HCT116 (cell line): ENCODE data around the gene PFDN2. TPM values are rescaled to one million over a fixed set of nuclear protein-coding genes. Genes with fewer than 3 reads are reported as not detected.

ENCODE experiments used
- ATAC-seq: fragments of 200-7000 bp; cut with Tn5 transposase; 2 replicates; pipeline ENCODE4 v1.9.1; 2020; ENCODE audit warnings: mild to moderate bottlenecking, moderate library complexity
- BruUV-seq: library from RNA; stranded (reverse); fragments of 400-500 nt; replicated peaks from 2 replicates; lab custom pipeline; 2021; lab: Mats Ljungman, UMichigan
- CTCF ChIA-PET: fragments of 300-600 bp; sonication (Branson Sonifier 250); formaldehyde crosslinking; loops from one replicate; lab custom pipeline; 2021; ENCODE audit warnings: antibody characterized with exemption; lab: Charles Lee
- POLR2A ChIA-PET: fragments of 300-600, 350-600 bp; sonication (Branson Sonifier 250); formaldehyde crosslinking; loops from one replicate; lab custom pipeline; 2021; ENCODE audit warnings: antibody characterized with exemption; lab: Charles Lee
- RAD21 ChIA-PET, 2 experiments: fragments of 300-600 bp; sonication (Branson Sonifier 250); formaldehyde crosslinking; loops; one replicate each; lab custom pipeline; 2023; ENCODE audit warnings: low total read pairs in 2 of 2; ENCODE audit not compliant: uncharacterized antibody in 2 of 2, unreplicated experiment in 2 of 2, low non-redundant PET in 1 of 2; lab: Charles Lee
- DNase-seq: peaks from one replicate; pipeline ENCODE4 v3.0.0-alpha.2; 2010; ENCODE audit warnings: low read depth, low spot score
- H2AFZ ChIP-seq: fragments of 200-600 bp; shearing (Covaris generic), sonication (generic); 2 replicates; pipeline ENCODE4 v1.6.1; 2017; ENCODE audit warnings: low read depth, mixed run types, mixed read lengths, antibody characterized with exemption, low read length; ENCODE audit not compliant: poor library complexity, severe bottlenecking
- H3K27ac ChIP-seq: 2 replicates; pipeline ENCODE4 v1.5.1; 2012; ENCODE audit warnings: low read depth, low read length
- H3K27me3 ChIP-seq: fragments of 200-600 bp; sonication (generic); 2 replicates; pipeline ENCODE4 v1.6.1; 2016; ENCODE audit warnings: mixed run types, low read length, mixed read lengths; ENCODE audit not compliant: insufficient read depth
- H3K36me3 ChIP-seq, 2 experiments: fragments of 200-500 bp in 1 of 2; fragments of 200-600 bp in 1 of 2; sonication (Bioruptor generic) in 1 of 2; sonication (generic) in 1 of 2; 2 replicates each; pipeline versions ENCODE4 v1.5.1 to v1.6.1; 2014 to 2016; ENCODE audit warnings: low read length in 2 of 2, inconsistent platforms in 1 of 2, mixed read lengths in 1 of 2, mixed run types in 1 of 2; ENCODE audit not compliant: insufficient read depth in 2 of 2, control insufficient read depth in 1 of 2
- H3K4me1 ChIP-seq, 2 experiments: fragments of 200-600 bp in 1 of 2; sonication (generic) in 1 of 2; 2 replicates each; pipeline versions ENCODE4 v1.5.1 to v1.6.1; 2012 to 2017; ENCODE audit warnings: low read length in 2 of 2, inconsistent platforms in 1 of 2, mild to moderate bottlenecking in 1 of 2, mixed read lengths in 1 of 2, mixed run types in 1 of 2, moderate library complexity in 1 of 2; ENCODE audit not compliant: insufficient read depth in 2 of 2, control insufficient read depth in 1 of 2
- H3K4me2 ChIP-seq: fragments of 200-600 bp; sonication (generic); 2 replicates; pipeline ENCODE4 v1.6.1; 2017; ENCODE audit warnings: mixed run types, low read length, mixed read lengths
- H3K4me3 ChIP-seq, 2 experiments: fragments of 200-600 bp in 1 of 2; sonication (generic) in 1 of 2; replicated peaks in 1 of 2; 2 replicates each; pipeline ENCODE4 v1.5.1; 2011 to 2016; ENCODE audit warnings: low read length in 2 of 2, control low read depth in 1 of 2, low read depth in 1 of 2, mild to moderate bottlenecking in 1 of 2, mixed read lengths in 1 of 2, mixed run types in 1 of 2
- H3K79me2 ChIP-seq: fragments of 200-600 bp; sonication (generic); 2 replicates; pipeline ENCODE4 v1.6.1; 2017; ENCODE audit warnings: mild to moderate bottlenecking, mixed run types, low read length, moderate library complexity, mixed read lengths; ENCODE audit not compliant: insufficient read depth
- H3K9ac ChIP-seq: fragments of 200-600 bp; sonication (generic); 2 replicates; pipeline ENCODE4 v1.6.1; 2016; ENCODE audit warnings: low read length, mixed read lengths
- H3K9me2 ChIP-seq: fragments of 200-600 bp; sonication (generic), shearing (Covaris generic); 2 replicates; pipeline ENCODE4 v1.6.1; 2017; ENCODE audit warnings: mixed run types, mild to moderate bottlenecking, moderate library complexity; ENCODE audit not compliant: insufficient read depth
- H3K9me3 ChIP-seq, 2 experiments: fragments of 200-500 bp in 1 of 2; fragments of 200-600 bp in 1 of 2; sonication (Bioruptor generic) in 1 of 2; sonication (generic) in 1 of 2; 2 replicates each; pipeline ENCODE4 v1.6.1; 2014 to 2017; ENCODE audit warnings: low read length in 2 of 2, mixed read lengths in 2 of 2, inconsistent platforms in 1 of 2, low read depth in 1 of 2, mild to moderate bottlenecking in 1 of 2, mixed run types in 1 of 2, moderate library complexity in 1 of 2; ENCODE audit not compliant: control insufficient read depth in 1 of 2, insufficient read depth in 1 of 2
- H4K20me1 ChIP-seq: fragments of 200-600 bp; sonication (generic), shearing (Covaris generic); 2 replicates; pipeline ENCODE4 v1.6.1; 2017; ENCODE audit warnings: mixed run types, mild to moderate bottlenecking, moderate library complexity; ENCODE audit not compliant: insufficient read depth
- EGR1 ChIP-seq: IDR thresholded peaks from 2 replicates; pipeline ENCODE4 v1.6.1; 2012; ENCODE audit warnings: low read depth
- EZH2phosphoT487 ChIP-seq: fragments of 200-600 bp; IDR thresholded peaks from 2 replicates; pipeline ENCODE4 v1.6.1; 2018; ENCODE audit warnings: antibody characterized with exemption, borderline replicate concordance
- SRF ChIP-seq: IDR thresholded peaks from 2 replicates; pipeline ENCODE4 v1.6.1; 2012; ENCODE audit warnings: low read depth
- ZFX ChIP-seq: fragments of 450-650 bp; IDR thresholded peaks from 2 replicates; pipeline ENCODE4 v1.6.1; 2017
- intact Hi-C: fragments of 100-400 bp; cut with micrococcal nuclease; formaldehyde crosslinking; loops from 2 replicates; pipeline ENCODE4 v1.10.0; 2022
- total RNA-seq: library from RNA; stranded (reverse); gene quantifications from one replicate; pipeline ENCODE4 v1.2.1, GENCODE V29; 2021; ENCODE audit not compliant: unreplicated experiment
- TF ChIP-seq, protein P1 (sequence below): IDR thresholded peaks from 2 replicates; pipeline ENCODE4 v1.6.1; 2012

PFDN2 gene
- total RNA-seq, 1 experiment from 2014 or later, result 179 TPM

DNA sequence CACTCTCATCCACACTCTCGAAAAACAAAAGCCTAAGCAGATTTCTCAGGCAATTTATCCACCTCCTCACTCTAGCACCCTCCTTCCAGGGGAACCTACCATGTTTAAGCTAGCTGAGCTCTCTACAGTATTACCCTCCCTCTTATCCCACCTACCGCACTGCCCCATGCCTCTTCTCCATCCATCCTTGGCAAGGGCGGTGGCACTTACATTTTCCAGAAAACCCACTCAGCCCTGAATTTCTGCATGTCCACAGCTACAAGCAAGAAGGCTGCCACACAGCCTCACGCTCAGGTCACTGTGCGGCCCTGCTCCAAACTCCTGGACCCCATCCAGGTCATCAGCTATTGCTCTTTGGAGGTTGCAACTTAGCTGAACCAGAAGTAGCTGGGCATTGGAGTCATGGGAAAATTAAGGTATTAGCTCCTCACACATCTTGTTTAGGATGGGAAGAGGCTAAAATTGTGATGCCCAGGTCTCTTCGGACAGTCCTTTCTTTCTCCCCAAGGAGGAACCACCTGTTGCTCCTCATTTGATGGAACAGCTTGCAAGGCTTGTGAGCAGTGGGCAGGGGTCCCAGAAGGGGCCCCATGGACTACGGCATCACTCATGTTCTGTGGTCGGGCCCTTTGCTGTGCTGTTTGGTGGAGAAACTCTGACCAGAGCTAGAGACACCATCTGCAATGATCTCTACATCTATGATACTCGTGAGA is 18.6 kb downstream of the PFDN2 start:
- H2AFZ ChIP-seq, result no peak overlapping the region
- RAD21 ChIA-PET, result no interaction called here
- H4K20me1 ChIP-seq, result no peaks in the 10 kb centered on the region
- TF ChIP-seq EGR1, result no peak
- TF ChIP-seq EZH2phosphoT487, result no peak
- no peak for TF ChIP-seq ZFX
- no peak for TF ChIP-seq SRF
- TF ChIP-seq, protein P1, sequence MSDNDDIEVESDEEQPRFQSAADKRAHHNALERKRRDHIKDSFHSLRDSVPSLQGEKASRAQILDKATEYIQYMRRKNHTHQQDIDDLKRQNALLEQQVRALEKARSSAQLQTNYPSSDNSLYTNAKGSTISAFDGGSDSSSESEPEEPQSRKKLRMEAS, result no peak
- TF ChIP-seq, all 23 proteins: peak for 0
- H3K9me3 ChIP-seq, result no peaks in the 10 kb centered on the region
- H3K27ac ChIP-seq, result no peak overlapping the region
- H3K4me2 ChIP-seq, result no peak overlapping the region
- H3K79me2 ChIP-seq, result peaks cover 31% of the 10 kb centered on the region
- peaks cover 9 to 26% of the 10 kb centered on the region in 2 experiments; a peak in 3 of 4 replicates for H3K36me3 ChIP-seq
- no peaks in the 10 kb centered on the region for H3K27me3 ChIP-seq
- H3K4me1 ChIP-seq, result peaks cover 3 to 23% of the 10 kb centered on the region in 2 experiments; a peak in 3 of 4 replicates
- H3K4me3 ChIP-seq, result no peak overlapping the region
- ChIA-PET CTCF (interaction anchor here (3.5 kb wide), 1 partner anchor 28 kb away, joined by 25 read pairs; no protein-coding TSS in a partner anchor), POLR2A (interaction anchor here (0.9 to 1.3 kb wide), 3 partner anchors 37 to 78 kb away, joined by 3 read pairs; partner anchors contain the start of genes F11R and USF1)
- intact Hi-C loops, result loop anchor here (5.0 kb wide), 1 partner anchor 77 kb away; the partner anchor contains the start of gene F11R
- no peaks in the 10 kb centered on the region for H3K9me2 ChIP-seq
- DNase-seq (no peak), ATAC-seq (no peak)
- no peak overlapping the region for H3K9ac ChIP-seq
- no TSS peak for BruUV-seq
